NB4 (cell line): Measurements from ENCODE around the gene KIF4A.

Source experiments
- CTCF ChIP-seq: IDR thresholded peaks from one replicate; pipeline ENCODE4 v1.5.1; 2012; ENCODE audit warnings: low read depth, low read length
- POLR2A ChIP-seq: IDR thresholded peaks from 2 replicates; pipeline ENCODE4 v1.6.1; 2011; ENCODE audit warnings: mild to moderate bottlenecking; ENCODE audit not compliant: insufficient read length; ENCODE audit errors: extremely low read depth

- no peak for TF ChIP-seq POLR2A
- TF ChIP-seq CTCF = peak; percentile 79
These were observed 164.8 kb downstream of the KIF4A start for GRCh38 chrX:70454441-70455365.
